ENCODE measurements around the gene NUB1. TPM values are rescaled to one million over a fixed set of nuclear protein-coding genes. Genes with fewer than 3 reads are reported as not detected.
"Not testable (repeated sequence)": the region's sequence is repeated elsewhere in the genome, so short reads cannot be mapped to it uniquely, and the experiment has no call there.

The NUB1 gene, protein sequence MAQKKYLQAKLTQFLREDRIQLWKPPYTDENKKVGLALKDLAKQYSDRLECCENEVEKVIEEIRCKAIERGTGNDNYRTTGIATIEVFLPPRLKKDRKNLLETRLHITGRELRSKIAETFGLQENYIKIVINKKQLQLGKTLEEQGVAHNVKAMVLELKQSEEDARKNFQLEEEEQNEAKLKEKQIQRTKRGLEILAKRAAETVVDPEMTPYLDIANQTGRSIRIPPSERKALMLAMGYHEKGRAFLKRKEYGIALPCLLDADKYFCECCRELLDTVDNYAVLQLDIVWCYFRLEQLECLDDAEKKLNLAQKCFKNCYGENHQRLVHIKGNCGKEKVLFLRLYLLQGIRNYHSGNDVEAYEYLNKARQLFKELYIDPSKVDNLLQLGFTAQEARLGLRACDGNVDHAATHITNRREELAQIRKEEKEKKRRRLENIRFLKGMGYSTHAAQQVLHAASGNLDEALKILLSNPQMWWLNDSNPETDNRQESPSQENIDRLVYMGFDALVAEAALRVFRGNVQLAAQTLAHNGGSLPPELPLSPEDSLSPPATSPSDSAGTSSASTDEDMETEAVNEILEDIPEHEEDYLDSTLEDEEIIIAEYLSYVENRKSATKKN
- 10 to 100 TPM; 61.7 to 86.9 (median 80.2) TPM for polyA plus RNA-seq (ENCODE audit: insufficient read depth in 1 of 5, insufficient read length in 5 of 5, low replicate concordance in 1 of 5)
- long read RNA-seq, donor 1, partial matches to known transcripts: 5 of 11 reads
- long read RNA-seq, donor 1, other reads (novel, unspliced or antisense): 0 of 11 reads
- long read RNA-seq, donor 2: 0 reads
- long read RNA-seq, donor 3, partial matches to known transcripts: 5 of 7 reads
- long read RNA-seq, donor 3, other reads (novel, unspliced or antisense): 0 of 7 reads
- long read RNA-seq, donor 4: 0 reads
- long read RNA-seq, donor 5, partial matches to known transcripts: 13 of 16 reads
- long read RNA-seq, donor 5, other reads (novel, unspliced or antisense): 0 of 16 reads
- long read RNA-seq, donor 6, partial matches to known transcripts: 0 of 3 reads
- long read RNA-seq, donor 6, other reads (novel, unspliced or antisense): 0 of 3 reads
- long read RNA-seq, donor 7, transcript NUB1-201 (15 exons, 3,180 nt): major isoform, 5 of 21 reads
- long read RNA-seq, donor 7, partial matches to known transcripts: 5 of 21 reads
- long read RNA-seq, donor 7, other reads (novel, unspliced or antisense): 6 of 21 reads
- long read RNA-seq, donor 8, partial matches to known transcripts: 0 of 2 reads
- long read RNA-seq, donor 8, other reads (novel, unspliced or antisense): 0 of 2 reads

- peak; percentile 82 to 85 for DNase-seq
These were observed at the start of gene NUB1 for GRCh38 chr7:151341357-151342101. Gene NUB1 (plus strand): TSS chr7:151341812. CDS start chr7:151345350, 3,538 bp downstream.

- DNase-seq: no peak
These were observed 48.8 kb upstream of the NUB1 start for GRCh38 chr7:151292850-151293249.

DNA sequence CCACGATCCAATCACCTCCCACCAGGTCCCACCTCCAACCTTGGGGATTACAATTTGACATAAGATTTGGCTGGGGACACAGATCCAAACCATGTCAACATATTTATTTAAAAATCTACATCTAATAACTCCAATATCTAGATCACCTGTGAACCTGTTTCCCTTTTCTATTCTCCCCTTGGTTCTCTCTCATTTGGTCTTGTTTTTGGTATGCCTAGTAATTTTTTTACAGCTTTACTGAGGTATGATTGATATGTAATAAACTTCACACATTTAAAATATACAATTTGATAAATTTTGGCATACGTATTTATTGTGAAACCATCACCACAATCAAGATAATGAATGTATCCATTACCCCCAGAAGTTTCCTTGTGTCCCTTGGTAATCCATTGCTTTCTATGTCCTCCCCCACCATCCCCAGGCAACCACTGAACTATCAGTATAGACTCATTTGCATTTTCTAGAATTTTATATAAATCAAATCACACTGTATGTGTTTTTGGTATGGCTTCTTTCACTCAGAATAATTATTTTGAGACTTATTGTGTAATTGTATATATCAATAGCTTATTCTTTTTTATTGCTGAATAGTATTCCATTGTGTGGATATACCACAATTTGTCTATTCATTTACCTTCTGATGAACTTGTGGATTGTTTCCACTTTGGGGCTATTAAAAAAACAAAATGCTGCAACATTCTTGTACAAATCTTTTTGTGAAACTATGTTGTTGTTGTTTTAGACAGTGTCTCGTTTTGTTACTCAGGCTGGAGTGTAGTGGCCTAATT is 45.2 kb upstream of the NUB1 start:
- DNase-seq: no peak

- no peak for DNase-seq
These were observed 42.8 kb upstream of the NUB1 start for GRCh38 chr7:151298765-151299164.

GRCh38 chr7:151299530-151299929 is 42.1 kb upstream of the NUB1 start:
- no peak for DNase-seq

GRCh38 chr7:151299940-151300645 is 41.5 kb upstream of the NUB1 start:
- DNase-seq: no peak

DNA sequence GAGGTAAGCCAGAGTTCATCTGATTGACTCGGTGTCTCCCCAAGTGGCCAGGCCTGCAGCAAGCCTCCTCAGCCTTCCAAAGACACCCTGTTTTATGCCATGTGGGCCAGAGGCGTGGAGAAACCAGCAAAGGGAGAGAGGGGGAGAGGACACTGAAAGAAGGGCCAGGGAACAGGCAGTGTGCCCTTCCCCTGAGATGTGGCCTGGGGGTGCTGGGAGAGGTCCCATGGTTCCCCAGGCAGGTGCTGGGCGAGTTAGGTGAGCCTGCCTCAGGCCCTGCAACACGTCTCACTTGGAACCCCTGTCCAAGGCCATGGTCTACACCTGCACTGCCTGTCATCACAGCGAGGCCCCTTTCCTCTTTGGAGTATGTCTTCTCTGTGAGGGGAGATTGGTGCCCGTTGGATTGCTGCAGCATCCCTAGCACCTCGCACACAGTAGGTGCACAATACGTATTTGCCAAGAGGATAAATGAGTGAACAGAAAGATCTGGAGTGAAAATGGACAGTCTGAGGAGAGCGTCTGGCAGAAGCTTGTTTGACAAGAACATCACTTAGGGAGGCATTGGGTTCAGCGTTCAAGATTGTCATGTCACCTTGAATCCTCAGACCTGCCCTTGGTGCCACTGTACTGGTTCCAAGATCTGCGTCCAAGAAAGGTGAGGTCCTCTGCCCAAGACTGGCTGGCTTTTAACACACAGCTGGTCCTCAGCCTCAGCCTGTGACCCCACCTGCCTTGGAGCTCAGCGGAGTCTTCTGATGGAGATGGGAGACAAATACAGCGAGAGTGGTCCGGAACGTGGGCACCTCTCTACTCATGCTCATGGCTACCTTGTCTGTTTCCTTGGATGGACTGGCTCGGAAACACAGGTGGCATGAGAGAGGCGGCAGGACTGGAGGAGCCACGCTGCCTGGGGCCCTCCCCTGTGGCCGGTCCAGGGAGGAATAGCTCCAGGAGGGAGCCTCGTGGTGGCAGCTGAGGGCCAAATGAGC is 39.8 kb upstream of the NUB1 start:
- no peak for DNase-seq

DNA sequence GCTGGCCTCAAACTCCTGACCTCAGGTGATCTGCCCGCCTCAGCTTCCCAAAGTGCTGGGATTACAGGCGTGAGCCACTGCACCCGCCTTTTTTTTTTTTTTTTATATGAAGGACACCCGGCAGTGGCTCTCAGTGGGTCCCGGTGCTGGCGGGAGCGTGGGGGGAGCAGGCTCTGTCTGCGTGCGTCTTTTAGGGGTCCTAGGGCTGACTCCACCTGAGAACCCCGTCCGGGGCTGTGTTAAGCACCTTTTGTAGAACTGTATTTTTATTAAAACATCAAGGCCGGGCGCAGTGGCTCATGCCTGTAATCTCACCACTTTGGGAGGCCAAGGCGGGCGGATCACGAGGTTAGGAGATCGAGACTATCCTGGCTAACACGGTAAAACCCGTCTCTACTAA is 37.4 kb upstream of the NUB1 start:
- DNase-seq: not testable (repeated sequence)

DNA sequence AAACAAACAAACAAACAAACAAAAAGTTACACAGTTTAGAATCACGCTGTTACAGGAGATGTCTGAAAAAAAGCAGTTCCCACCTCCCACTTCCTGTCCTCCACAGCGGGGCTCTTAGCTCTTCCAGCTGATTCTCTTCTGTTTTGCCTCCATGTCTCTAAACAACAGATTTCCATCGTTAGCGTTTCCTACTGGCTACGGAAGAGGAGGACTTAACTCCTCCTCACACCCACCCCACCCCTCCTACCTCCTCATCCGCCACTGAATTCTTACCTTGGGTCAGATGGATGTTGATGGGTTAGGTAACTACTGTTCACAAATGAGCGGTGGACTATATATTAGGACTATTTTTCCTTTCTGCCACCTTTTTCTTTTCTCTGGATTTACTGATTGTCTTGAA is 36.8 kb upstream of the NUB1 start:
- DNase-seq: peak in 1 of 2 donors; percentile 29

- DNase-seq: no peak
These were observed 35.2 kb upstream of the NUB1 start for GRCh38 chr7:151306374-151306773.

- no peak for DNase-seq
These were observed 34.8 kb upstream of the NUB1 start for GRCh38 chr7:151306860-151307259.

DNA sequence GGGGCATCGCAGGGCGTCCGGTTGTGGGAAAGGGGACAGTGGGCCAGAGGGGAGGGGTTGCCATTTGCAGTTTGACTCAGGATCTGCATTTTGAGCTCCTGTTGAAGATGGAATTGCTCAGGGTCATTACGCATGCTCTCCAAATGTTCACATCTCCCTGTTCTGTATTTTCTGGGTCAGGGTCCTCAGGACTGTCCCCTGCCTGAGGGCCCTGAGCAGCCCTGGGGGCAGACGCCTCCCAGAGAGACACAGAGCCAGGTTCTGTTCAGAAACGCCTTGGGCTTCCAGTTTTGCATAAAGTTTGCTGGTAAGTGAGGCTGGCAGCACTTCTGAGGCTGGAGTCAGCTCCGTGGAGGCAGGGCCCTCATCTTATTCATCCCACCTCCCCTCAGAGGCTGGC is 34.1 kb upstream of the NUB1 start:
- no peak for DNase-seq

GRCh38 chr7:151308256-151308655 is 33.4 kb upstream of the NUB1 start:
- no peak for DNase-seq

- no peak for DNase-seq
These were observed 32.8 kb upstream of the NUB1 start for GRCh38 chr7:151308791-151309190.

DNA sequence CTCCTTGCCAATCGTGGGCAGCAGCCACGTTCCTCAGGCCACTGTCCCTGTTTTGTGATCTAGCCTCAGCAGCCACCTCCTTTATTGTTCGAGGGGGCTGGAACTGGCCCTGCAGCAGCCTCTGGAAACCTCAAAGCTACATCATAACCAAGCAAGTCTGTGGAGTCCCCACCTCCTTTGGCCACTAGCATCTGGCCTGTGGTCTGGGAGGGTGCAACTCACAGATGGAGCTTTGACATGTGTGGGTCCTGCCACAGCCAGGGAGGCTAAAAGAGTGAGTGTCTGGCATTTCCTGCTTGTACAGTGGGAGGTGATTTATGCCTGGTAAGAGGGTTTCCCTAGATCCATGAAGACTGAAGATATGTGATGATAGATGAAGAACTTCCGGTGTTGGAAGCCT is 32.3 kb upstream of the NUB1 start:
- peak; percentile 30 to 45 for DNase-seq

DNA sequence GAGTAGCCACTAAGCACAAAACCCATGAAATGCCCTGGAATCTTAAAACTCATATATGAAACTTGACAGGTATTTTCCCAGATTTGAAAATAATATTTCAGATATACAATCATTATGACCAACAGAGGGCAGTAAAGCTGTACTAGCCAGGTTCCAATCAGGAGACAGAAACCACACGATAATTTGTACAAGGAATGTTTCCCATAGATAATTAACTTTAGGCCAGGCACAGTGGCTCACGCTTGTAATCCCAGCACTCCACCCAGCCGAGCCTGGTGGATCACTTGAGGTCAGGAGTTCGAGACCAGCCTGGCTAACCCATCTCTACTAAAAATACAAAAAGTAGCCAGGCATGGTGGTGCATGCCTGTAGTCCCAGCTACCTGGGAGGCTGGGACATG is 31.0 kb upstream of the NUB1 start:
- DNase-seq: no peak

DNA sequence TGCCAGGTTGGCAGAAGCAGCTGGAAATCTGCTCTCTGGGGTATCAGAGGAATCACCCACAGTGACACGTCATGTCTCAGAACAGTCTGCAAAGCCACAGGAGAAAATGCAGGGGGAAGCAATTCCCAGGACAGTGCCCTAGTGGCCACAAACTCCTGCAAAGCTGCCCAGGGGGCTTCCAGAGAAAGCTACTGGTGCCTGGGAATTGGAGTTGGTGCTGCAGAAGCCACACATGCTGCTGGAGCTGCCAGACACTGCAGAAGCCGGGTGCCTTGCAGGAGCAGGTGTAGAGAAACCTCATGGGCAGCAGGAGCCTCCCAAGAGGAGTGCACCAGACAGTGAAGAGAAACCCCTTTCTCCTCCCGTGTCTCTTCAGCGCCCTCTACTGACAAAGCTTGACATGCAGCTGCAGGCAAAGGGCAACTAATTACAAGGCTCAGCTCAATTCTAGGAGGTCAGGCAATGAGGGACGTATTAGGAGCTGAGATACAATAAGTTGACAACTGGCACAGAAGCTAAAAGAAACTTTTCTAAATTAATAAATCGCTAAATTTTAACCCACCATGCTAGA is 30.2 kb upstream of the NUB1 start:
- DNase-seq: no peak

DNA sequence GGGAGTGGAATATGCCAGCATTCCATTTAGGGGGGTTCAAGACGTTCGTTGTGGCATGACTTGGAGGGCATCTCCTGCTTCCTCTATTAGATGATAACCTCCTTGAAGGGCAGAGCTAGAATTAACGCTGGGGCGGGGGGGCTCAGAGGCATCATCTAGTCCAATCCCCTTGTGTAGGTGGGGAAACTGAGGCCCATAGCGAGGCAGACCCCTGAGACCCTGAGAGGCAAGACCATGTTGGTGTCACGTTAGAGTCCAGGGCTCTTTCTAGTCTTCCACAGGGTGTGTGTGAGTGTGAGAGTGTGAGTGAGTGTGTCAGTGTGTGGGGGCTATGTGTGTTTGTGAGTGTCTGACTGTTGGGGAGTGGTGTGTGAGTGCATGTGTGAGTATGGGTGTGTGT is 29.3 kb upstream of the NUB1 start:
- no peak for DNase-seq

Measured in right lung (tissue), 10 donors.